DOHH2 (cell line): Measurements from ENCODE around the gene EIF3B.

Experiments
- H3F3A ChIP-seq: fragments of 200-600 bp; sonication (generic), shearing (Covaris generic); 2 replicates; pipeline ENCODE4 v1.6.0; 2016; ENCODE audit warnings: antibody characterized with exemption, mild to moderate bottlenecking; ENCODE audit not compliant: control insufficient read depth, insufficient read depth
- H3K27ac ChIP-seq: fragments of 200-600 bp; sonication (generic); 2 replicates; pipeline ENCODE4 v1.5.1; 2014; ENCODE audit warnings: low read depth, mild to moderate bottlenecking, low read length, moderate library complexity
- H3K27me3 ChIP-seq: fragments of 200-600 bp; sonication (generic); 2 replicates; pipeline ENCODE4 v1.6.1; 2014; ENCODE audit warnings: mild to moderate bottlenecking, low read length, mixed read lengths; ENCODE audit not compliant: control insufficient read depth
- H3K36me3 ChIP-seq: fragments of 200-600 bp; sonication (generic); 2 replicates; pipeline ENCODE4 v1.6.1; 2014; ENCODE audit warnings: mild to moderate bottlenecking, low read length, moderate library complexity, mixed read lengths; ENCODE audit not compliant: control insufficient read depth
- H3K4me1 ChIP-seq: fragments of 200-600 bp; sonication (generic); 2 replicates; pipeline ENCODE4 v1.6.1; 2014; ENCODE audit warnings: mild to moderate bottlenecking, low read length, mixed read lengths; ENCODE audit not compliant: control insufficient read depth
- H3K4me2 ChIP-seq: fragments of 200-600 bp; sonication (generic); 2 replicates; pipeline ENCODE4 v1.6.0; 2014; ENCODE audit warnings: mild to moderate bottlenecking, low read length, moderate library complexity
- H3K4me3 ChIP-seq: fragments of 200-600 bp; sonication (generic); 2 replicates; pipeline ENCODE4 v1.5.1; 2014; ENCODE audit warnings: mild to moderate bottlenecking, low read length, mixed read lengths
- H3K79me2 ChIP-seq: fragments of 200-600 bp; sonication (generic); 2 replicates; pipeline ENCODE4 v1.6.1; 2014; ENCODE audit warnings: mild to moderate bottlenecking, low read length, mixed read lengths; ENCODE audit not compliant: control insufficient read depth
- H3K9me2 ChIP-seq: fragments of 200-600 bp; sonication (generic); replicated peaks from 2 replicates; pipeline ENCODE4 v1.6.1; 2014; ENCODE audit warnings: mild to moderate bottlenecking, low read length, mixed read lengths; ENCODE audit not compliant: control insufficient read depth
- H3K9me3 ChIP-seq: fragments of 200-600 bp; sonication (generic); 2 replicates; pipeline ENCODE4 v1.6.1; 2014; ENCODE audit warnings: antibody characterized with exemption, low read length, mixed read lengths; ENCODE audit not compliant: control insufficient read depth, insufficient read depth
- H4K20me1 ChIP-seq: fragments of 200-600 bp; sonication (generic); 2 replicates; pipeline ENCODE4 v1.6.0; 2014; ENCODE audit warnings: low read depth, mild to moderate bottlenecking, antibody characterized with exemption, low read length, moderate library complexity; ENCODE audit not compliant: control insufficient read depth, insufficient read depth
- CTCF ChIP-seq: fragments of 200-600 bp; sonication (generic); IDR thresholded peaks from one replicate; pipeline ENCODE4 v1.5.1; 2014; ENCODE audit warnings: antibody characterized with exemption, mild to moderate bottlenecking, low read depth, low read length; ENCODE audit not compliant: poor library complexity, severe bottlenecking
- EZH2phosphoT487 ChIP-seq: fragments of 200-600 bp; sonication (generic); IDR thresholded peaks from 2 replicates; pipeline ENCODE4 v1.6.1; 2017; ENCODE audit warnings: borderline replicate concordance, mild to moderate bottlenecking, antibody characterized with exemption, low read length, moderate library complexity, mixed read lengths

The EIF3B gene

GRCh38 chr7:2404714-2405119 lies 50.1 kb downstream of the EIF3B start:
- H3K36me3 ChIP-seq: no peaks in the 10 kb centered on the region
- no peaks in the 10 kb centered on the region for H3K79me2 ChIP-seq
- H3F3A ChIP-seq: peaks cover 19% of the 10 kb centered on the region
- TF ChIP-seq EZH2phosphoT487 (no peak), CTCF (no peak)
- H3K4me3 ChIP-seq: peak overlapping the region; percentile 79
- H3K4me1 ChIP-seq: peaks cover 49% of the 10 kb centered on the region
- H3K27me3 ChIP-seq: peaks cover 33% of the 10 kb centered on the region
- H4K20me1 ChIP-seq: peaks cover 8% of the 10 kb centered on the region
- no peaks in the 10 kb centered on the region for H3K9me3 ChIP-seq
- peak overlapping the region; percentile 91 for H3K4me2 ChIP-seq
- H3K9me2 ChIP-seq: no peaks in the 10 kb centered on the region
- no peak overlapping the region for H3K27ac ChIP-seq

- H3F3A ChIP-seq: peaks cover 19% of the 10 kb centered on the region
- no peak overlapping the region for H3K27ac ChIP-seq
These were observed 50.6 kb downstream of the EIF3B start for GRCh38 chr7:2405201-2405600.

GRCh38 chr7:2405601-2406345 lies 51.1 kb downstream of the EIF3B start:
- no peaks in the 10 kb centered on the region for H3K36me3 ChIP-seq
- no peaks in the 10 kb centered on the region for H3K9me3 ChIP-seq
- peaks cover 42% of the 10 kb centered on the region for H3K4me1 ChIP-seq
- no peaks in the 10 kb centered on the region for H3K9me2 ChIP-seq
- peaks cover 8% of the 10 kb centered on the region for H4K20me1 ChIP-seq
- TF ChIP-seq EZH2phosphoT487 (no peak), CTCF (no peak)
- peaks cover 36% of the 10 kb centered on the region for H3K27me3 ChIP-seq
- H3K4me3 ChIP-seq: no peak overlapping the region
- no peak overlapping the region for H3K27ac ChIP-seq
- no peaks in the 10 kb centered on the region for H3K79me2 ChIP-seq
- peaks cover 19% of the 10 kb centered on the region for H3F3A ChIP-seq
- H3K4me2 ChIP-seq: peak overlapping the region; percentile 32

More at GRCh38 chr7:2405201-2405600, 50.6 kb downstream of the EIF3B start:
- Histone ChIP-seq H3K4me1 (peaks cover 44% of the 10 kb centered on the region), H3K4me2 (0 out of 2 replicates have a peak overlapping the region, but pooled peaks have one; percentile 32), H3K4me3 (no peak overlapping the region), H3K27me3 (peaks cover 36% of the 10 kb centered on the region), H4K20me1 (peaks cover 8% of the 10 kb centered on the region), H3K79me2 (no peaks in the 10 kb centered on the region), H3K9me3 (no peaks in the 10 kb centered on the region), H3K36me3 (no peaks in the 10 kb centered on the region), H3K9me2 (no peaks in the 10 kb centered on the region)
- TF ChIP-seq EZH2phosphoT487: no peak
- TF ChIP-seq CTCF: no peak
